ENCODE results near the gene SLC1A7.

GRCh38 chr1:53183095-53183990 is 40.9 kb upstream of the SLC1A7 start:
- TF ChIP-seq CTCF (IDR thresholded peaks at IDR 0.05): no peak
- no peak for TF ChIP-seq POLR2AphosphoS5 (IDR thresholded peaks at IDR 0.05; ENCODE audit: insufficient read depth in 1 of 2, low read depth in 1 of 2)
- TF ChIP-seq POLR2A (IDR thresholded peaks at IDR 0.05): no peak
